Measurements from ENCODE around the gene ZBTB40.

The ZBTB40 gene

DNA sequence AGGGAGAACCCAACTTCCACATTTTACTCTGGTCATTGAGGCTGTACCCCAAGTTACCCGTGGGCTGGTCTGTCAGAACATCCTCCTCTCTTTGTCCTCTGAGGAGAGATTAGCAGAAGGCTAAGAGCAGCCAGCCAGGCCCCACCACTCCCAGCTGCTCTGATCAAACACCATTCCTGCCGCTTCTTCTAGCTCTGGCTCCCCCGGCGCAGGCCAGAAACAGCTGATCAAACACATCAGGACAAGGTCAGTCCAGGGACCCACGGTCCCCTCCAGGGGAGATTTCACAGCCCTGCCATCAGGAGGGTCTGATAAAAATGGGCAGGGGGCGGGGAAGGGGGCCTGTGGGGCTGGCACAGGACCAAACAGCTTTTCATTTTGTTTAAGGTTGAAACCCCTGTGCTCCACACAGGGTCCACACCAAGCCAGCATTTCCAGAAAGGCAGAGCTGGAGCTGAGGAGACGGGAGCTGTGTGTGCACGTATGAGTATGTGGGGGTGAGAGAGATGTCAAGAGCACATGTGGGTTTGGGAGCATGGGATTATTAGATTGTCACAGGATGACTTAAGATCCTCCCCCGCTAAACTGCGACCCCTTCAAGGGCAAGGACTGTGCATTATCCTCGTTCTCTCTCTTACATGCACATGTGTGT is 81.7 kb downstream of the ZBTB40 start:
- DNase-seq (ENCODE audit: low spot score), result no peak

DNA sequence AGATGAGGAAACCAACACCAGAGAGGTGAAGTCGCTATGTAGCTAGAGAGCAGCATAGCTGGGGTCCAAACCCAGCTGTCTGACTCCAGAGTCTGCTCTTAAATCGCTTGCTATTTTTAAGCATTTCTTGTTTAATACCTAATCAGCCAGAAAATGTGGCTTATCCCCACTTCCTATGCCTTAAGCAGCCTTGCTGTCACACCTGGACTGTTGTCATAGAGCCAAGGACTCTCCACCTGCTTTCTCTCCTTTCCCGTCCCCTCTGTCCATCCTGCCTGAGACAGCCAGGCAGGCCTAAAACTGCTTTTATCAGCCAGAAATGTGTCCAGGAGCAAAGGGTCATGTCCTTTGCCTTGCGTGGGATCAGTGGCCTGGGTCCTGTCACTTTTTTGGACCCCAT is 83.3 kb downstream of the ZBTB40 start:
- no peak for DNase-seq (ENCODE audit: low spot score)

DNA sequence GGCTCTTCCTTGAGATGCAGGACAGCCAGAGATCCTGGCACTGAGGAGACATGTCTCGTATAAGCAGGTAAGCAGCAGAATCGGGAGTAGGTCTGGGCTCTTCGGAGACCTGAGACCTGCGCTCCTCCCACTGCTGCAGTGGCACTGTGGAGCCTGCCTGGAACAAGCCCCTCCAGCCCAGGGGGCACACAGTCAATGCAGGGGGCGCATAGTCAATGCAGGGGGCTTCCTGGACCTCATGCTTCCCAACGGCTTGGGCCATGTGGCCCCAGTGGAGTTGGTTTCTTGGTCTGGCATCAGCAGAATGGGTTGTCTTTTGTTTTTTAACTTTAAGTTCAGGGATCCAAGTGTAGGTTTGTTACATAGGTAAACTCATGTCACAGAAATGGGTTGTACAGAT is 83.7 kb downstream of the ZBTB40 start:
- DNase-seq (ENCODE audit: low spot score), result no peak

DNA sequence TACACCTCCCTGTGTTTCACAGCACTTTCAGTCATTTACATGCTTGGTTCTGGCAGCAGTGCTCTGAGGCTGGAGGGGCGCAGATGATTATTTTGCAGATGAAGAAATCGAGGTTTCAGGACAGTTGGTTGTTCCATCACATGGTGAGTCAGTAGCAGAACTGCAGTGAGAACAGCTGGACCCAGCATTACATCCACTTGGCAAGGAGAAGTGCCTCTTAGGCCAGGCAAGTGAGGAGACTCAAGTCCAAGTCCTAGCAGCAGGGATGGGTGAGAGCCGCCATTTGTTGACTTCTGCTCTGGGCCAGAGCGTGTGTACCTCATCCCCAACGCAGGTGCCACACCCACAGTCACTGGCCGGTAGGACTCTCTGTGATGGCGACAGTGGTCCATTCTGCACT is 84.9 kb downstream of the ZBTB40 start:
- no peak for DNase-seq (ENCODE audit: low spot score)

DNA sequence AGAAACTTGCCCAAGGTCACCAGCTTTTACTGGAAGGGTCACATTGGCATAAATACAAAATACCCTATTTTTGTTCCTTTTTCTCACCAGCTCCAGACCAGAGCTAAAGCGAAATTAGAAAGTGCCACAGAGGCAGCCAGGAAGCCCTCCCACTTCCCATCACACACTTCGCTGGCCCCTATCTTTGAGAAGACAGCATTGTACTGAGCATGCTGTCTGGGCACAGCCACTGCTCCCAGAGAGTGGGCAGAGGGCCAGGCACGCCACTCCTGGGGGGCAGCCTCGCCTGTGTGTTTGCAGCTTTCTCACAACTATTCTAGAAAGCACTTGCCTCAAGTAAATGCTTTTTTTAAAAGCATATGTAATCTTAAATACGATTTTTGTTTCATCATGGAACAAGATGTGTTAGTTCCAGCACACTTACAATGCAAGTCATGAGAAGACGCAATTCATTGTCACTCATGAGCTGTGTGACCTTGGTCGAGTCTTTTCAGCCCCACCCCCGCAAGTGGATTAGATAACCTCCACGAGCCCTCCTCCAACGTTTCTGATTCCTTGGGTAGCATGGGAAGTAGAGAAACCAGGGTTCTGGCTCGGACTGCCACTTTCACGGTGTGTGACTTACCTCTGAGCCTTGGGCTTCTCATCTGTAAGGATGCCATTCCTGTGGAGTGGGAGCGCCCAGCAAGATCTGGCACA is 85.9 kb downstream of the ZBTB40 start:
- DNase-seq (ENCODE audit: low spot score), result no peak

DNA sequence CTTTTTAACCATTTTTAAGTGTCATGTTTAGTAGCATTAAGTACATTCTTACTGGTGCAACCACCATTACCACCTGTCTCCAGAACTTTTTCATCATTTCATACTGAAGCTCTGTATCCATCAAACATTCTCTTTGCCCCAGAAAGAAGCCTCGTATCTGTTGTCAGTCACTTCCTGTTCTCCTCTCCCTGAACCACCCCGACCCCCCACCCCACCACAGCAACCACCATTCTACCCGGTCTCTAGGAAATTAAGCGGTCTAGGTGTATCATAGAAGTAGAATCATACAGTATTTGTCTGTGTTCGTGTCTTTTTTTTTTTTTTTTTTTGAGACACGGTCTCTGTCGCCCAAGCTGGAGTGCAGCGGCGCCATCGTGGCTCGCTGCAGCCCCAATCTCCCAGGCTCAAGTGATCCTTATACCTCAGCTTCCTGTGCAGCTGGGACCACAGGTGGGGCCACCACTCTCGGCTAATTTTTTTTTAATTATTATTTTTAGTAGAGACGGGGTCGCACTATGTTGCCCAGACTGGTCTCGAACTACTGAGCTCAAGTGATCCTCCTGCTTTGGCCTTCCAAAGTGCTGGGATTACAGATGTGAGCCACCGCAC is 88.0 kb downstream of the ZBTB40 start:
- no peak for DNase-seq (ENCODE audit: low spot score)

DNA sequence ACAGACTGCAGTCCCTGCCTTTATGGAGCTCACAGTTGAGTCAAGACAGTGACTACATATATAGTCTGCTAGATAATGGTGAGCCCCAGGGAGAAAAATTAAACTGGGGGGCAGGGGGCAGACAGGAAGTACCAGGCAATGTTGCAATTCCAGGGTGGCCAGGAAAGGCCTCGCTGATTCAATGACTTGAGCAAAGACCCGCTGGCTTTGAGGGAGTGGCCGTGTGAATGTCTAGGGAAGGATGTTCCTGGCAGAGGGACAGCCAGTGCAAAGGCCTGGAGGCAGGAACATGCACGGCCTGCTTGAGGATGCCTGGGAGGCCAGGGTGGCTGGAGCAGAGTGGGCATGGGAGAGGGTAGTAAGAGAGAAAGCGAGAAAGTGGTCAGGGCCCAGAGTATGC is 88.7 kb downstream of the ZBTB40 start:
- no peak for DNase-seq (ENCODE audit: low spot score)

DNA sequence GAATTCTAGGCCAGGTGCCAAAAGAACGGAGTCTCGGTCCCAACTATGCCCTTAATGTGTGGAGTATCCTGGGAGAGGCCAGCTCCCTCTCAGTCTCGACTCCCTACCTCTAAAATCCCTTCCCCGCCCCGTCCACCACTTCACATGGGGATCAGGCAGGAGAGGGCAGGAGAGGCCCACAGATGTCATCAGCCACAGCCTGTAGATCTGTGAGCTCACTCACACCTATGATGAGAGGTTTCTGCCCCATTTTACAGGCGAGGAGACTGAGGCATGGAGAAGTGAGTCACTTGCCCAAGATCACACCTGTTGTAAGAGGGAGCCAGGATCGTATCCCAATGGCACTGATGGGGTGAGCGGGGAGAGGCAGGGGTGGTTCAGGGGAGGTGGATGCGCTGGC is 91.2 kb downstream of the ZBTB40 start:
- DNase-seq (ENCODE audit: low spot score), result no peak

DNA sequence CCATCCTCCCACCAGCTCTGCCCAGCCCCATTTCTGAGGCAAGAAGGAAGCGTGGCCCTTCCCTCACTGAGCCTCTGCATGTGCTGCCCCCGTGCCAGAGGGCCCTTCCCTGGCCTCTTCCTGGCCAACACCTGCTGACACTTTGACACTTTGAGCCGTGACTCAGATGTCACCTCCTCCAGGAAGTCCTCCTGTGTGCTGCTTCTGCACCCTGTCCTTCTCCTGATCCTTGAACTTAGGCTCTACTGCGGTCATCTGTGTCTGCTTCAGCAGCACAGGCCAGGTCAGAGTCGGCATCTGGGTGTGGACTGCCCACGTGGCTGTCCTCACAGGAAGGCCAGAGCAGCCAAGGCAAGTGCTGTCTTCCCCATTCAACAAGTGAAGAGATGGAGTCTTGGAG is 92.0 kb downstream of the ZBTB40 start:
- DNase-seq (ENCODE audit: low spot score), result no peak

DNA sequence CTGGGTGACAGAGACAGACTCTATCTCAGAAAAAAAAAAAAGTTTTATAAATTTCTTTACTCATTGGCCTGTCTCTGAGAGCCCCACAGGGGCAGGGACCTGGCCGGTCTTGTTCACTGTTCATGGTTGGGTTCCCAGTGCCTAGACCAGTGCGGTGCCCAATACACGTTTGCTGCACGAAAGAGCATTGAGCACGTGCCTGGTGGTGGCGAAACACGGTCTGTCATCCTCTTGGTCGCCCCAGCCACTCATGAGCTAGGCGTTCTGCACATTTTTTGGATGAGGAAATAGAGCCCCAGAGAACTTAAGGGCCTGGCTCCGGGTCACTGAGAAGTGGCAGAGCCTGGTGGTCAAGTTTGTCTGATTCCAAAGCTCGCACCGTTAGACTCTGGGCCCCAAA is 93.0 kb downstream of the ZBTB40 start:
- DNase-seq (ENCODE audit: low spot score), result no peak

DNA sequence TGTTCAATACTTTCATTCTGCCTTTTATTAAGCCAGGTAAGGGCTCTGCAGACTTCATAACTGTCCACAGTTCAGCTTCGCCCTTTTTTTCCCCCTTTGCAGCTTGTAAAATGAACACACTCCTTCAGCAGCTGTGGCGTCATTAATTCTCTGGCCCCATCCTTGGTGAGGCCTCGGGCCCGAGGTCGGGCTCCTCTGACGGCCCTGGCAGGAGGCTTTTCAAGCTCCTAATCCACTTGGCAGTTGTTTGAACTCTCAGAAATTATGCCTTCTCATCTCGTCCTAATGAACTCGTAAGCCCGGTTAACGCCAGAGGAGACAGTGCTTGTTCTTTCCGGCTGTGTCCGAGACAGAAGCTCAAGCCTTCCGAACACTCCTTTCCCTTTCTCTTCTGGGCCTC is 93.5 kb downstream of the ZBTB40 start:
- no peak for DNase-seq (ENCODE audit: low spot score)

DNA sequence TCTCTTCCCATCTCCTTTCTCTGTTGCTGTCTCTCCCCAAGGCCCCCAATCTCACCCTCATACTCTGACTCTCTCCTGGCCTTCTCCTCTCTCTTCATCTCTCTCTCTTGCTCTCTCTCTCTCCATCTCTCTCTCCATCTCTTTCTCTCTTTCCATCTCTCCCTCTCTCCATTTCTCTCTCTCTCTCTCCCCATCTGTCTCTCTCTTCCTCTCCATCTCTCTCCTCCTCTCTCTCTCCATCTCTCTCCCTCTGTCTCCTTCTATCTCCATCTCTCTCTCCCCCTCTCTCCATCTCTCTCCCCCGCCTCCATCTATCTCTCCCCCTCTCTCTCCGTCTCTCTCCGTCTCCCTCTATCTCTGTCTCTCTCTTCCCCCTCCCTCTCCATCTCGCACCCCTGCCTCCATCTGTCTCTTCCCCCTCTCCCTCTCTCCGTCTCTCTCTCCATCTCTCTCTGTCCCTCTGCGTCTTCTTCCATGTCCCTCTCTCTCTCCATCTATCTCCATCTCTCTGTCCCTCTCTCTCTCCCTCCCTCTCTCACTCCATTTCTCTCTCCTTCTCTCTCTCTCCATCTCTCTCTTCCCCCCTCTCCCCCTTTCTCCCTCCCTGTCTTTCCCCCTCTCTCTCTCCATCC is 95.7 kb downstream of the ZBTB40 start:
- no peak for DNase-seq (ENCODE audit: low spot score)

DNA sequence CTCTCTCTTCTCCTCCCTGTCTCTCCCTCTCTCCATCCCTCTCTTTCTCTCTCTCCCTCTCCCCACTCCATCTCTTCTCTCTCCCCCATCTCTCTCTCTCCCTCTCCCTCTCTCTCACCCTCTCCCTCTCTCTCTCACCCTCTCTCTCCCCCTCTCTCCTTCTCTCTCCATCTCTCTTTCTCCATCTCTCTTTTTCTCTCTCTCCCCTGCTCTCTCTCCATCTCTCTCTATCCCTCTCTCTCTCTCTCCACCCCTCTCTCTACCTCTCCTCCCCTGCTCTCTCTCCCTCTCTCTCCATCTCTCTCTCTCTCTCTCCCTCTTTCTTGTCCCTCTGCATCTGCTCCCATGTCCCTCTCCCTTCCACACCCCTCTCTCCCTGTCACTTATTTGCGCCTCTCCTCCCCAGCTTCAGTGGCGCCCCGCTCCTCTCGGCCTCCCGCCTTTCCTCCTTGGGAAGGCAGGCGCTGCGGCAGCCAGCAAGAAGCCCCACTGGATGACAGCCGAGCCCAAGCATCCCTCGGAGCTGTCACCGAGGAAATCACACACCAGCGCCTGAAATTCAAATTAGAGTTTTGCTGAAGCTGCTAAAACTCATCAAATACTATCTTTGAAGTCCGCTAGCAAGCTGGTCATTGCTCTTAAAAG is 96.3 kb downstream of the ZBTB40 start:
- DNase-seq (ENCODE audit: low spot score), result no peak

DNA sequence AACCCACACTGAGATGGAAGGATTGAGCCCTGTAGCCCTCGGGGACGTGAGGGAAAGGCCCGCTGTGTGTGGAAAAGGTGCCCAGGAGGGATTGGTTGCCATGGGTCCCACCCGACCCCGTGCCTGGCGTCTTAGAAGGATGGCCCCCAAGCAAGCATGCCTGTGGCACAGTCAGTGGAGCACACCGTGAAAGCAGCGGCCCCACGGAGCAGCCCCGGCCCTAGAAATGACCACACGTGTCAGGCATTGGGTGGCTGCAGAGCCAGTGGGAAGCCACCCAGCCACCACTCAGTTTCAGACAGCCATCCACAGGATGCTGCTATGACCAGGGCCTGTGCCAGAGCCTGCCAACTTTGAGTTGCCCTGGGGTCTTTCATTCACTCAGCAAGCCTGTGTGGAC is 98.4 kb downstream of the ZBTB40 start:
- DNase-seq (ENCODE audit: low spot score), result no peak

DNA sequence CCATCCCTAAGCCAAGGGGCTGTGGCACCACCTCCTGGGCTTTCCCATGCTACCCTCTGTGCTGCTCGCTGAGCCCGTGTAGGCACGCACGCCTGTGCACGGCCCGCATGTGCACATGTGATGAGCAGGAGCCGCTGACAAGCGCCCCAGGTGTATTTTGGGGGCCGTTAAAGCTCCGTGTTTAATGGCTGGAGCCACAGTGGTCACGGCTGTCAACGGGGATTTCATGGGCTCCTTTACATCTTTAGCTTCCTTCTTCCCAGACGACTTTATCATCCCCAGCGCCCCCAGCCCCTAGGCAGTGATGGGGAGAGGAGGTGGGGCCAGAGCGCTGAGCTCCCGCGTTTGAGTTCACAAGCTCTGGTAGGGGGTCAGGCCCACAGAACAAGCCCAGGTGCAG is 99.9 kb downstream of the ZBTB40 start:
- DNase-seq (ENCODE audit: low spot score), result no peak

DNA sequence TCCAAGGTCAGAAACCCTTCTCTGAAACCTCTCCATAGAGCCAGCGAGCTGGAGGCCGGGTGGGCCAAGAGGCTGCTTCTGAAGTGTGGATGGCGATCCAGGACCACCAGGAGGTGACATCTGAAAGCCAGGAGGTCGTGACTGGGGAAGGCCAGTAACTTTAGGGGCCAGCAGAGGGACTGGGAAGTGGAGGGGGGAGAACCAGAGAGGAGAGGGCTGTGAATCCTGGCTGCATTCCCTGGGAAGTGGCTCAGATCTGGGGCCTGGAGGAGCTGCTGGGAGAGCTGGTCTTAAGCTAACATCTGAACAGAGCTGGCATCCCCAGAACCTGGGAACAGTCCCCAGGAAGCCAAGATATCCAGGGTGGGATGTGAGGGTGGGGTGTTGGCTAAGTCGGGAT is 100.4 kb downstream of the ZBTB40 start:
- no peak for DNase-seq (ENCODE audit: low spot score)

DNA sequence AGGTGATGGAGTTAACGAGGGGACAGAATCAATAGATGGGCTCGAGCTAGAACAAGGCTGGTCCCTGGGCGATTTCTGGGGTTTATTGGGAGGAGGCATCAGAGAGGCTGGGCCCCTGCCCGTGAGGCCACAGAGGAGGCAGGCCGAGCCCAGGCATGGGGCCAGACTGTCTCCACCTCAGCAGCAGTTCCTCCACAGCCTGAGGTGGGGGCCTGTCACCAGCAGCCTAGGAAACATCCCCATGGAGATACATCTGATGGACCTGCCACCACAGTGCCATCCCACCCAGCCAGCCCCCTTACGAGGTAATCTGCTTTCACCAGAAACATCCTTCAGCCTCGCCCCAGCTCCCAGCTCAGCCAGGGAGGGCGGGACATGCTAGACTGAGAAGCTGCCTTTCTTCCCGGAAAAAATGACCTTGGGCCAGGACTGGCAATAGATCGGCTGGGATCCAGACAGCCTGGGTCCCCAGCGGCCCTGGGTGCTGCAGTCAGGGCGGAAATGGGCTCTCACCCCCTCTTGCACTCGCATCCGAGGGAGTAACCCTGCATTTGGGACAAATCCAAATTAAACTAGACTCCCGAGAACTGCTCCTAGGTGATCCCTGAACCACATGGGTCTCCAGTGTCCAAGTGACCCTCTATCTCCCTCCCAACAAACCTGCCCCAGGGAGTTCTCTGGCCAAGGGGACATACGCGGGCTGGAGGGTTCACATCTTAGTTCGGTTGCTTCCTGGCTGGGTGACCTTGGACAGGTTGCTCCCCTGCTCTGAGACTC is 101.6 kb downstream of the ZBTB40 start:
- DNase-seq (ENCODE audit: low spot score), result no peak

DNA sequence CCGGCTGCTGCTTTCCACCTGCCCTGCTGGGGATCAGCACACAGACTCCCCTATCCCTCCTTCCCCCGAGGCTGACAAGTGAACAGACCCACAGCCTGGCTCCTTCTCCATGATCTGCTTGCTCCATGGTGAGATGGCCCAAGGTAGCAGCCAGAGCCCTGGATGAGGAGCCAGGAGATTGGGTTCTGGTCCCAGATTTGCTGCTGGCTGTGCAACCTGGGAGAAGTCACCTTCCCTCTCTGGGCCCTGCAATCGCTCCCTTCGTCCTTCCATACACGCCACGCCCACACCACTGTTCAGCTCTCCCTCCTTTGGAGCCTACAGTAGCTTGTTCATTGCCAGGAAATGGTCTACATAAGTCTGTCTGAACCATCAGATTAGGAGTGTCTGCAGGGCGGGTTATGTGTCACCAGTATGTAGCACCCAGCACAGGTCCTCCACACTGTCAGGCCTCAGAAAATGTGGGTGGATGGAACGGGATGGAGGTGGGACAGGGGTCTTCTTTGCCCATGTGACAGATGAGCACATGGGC is 102.4 kb downstream of the ZBTB40 start:
- no peak for DNase-seq (ENCODE audit: low spot score)

DNA sequence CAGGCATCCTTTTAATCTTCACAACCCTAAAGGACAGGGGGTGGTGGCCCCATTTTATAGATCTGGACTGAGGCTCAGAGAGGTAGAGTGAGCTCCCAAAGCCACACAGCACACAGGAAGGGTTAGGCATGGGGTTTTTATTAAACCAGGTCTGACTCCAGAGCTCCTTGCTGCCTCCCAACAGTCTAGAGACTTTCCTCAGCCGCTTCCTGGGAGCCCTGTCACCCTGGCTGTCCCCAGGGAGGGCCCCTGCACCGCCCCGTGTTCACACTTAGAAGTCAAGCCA is 103.7 kb downstream of the ZBTB40 start:
- DNase-seq (ENCODE audit: low spot score), result no peak

DNA sequence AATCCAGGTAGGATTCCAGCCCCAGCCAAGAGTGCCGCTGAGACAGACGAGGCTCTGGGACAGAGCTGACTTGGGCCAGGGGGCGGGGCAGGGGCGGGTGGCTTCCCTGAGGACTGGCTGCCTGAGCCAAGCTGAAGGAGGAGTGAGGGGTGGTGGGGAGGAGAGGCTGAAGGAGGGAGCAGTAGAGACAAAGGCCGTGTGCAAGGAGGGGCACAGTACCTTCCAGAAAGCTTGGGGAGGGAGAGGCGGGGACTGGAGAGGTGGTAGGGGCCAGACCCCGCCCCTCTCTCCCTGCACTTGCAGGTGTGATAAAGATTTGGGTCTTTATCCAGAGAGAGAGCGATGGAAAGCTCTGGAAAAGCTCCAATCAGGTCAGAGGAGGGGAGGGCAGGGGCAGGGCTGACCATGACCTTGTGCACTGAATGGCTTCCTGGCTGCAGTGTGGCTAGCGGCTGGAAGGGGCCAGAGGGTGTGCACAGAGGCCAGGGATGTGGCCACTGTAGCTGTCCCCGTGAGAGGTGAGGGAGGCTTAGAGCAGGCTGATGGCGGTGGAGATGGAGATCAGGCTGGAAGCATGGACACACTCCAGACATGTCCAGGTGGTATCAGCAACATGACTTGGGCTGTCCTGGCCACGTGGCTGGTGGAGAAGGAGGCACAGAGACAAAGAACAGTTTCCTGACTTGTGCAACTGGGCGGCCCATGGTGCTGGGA is 104.9 kb downstream of the ZBTB40 start:
- DNase-seq (ENCODE audit: low spot score), result no peak

DNA sequence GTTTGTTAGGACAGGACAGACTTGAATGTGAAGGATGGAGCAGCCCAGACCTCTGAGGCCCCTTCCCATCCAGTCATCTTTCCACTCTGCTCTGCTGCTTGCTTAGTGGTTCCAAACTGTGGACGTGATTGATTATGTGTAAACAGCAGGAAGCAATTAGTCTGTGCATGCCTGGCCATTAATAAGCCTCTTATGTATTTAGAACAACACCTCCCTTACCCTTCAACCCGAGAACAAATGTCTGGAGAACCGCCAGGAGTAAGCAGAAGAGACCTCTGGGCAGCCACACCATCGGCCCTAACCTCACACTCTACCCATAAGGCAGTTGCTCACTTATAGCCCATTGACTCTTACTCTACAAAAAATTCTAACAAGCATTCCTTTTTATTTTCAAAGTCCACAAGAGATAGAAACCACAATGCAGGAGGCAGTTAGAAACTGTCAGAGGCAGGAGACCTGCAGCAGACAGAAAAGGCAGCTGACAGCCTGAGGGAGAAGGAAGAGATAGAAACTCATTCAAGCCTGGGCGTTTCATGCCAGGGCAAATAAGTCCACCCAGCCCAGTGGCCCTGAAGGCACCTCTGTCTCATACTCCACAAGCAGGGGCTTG is 105.8 kb downstream of the ZBTB40 start:
- DNase-seq (ENCODE audit: low spot score), result no peak

All from kidney tubule cell (primary cell).